B cell (primary cell): ENCODE results near the gene SLC9A9. TPM values are rescaled to one million over a fixed set of nuclear protein-coding genes. Genes with fewer than 3 reads are reported as not detected.

ENCODE experiments used
- ATAC-seq: fragments of 200-7000 bp; cut with Tn5 transposase; one replicate; pipeline ENCODE4 v1.10.0; 2021; ENCODE audit warnings: low read depth, mild to moderate bottlenecking, moderate number of reproducible peaks, moderate library complexity
- CTCF ChIA-PET: fragments of 350-600 bp; sonication (Branson Sonifier 250); formaldehyde crosslinking; loops from one replicate; lab custom pipeline; 2021; ENCODE audit warnings: antibody characterized with exemption, inconsistent platforms; lab: Charles Lee
- POLR2A ChIA-PET: fragments of 350-600 bp; sonication (Branson Sonifier 250); formaldehyde crosslinking; loops from one replicate; lab custom pipeline; 2021; ENCODE audit warnings: antibody characterized with exemption; lab: Charles Lee
- DNase-seq: peaks from one replicate; pipeline ENCODE4 v3.0.0; 2013
- H2AFZ ChIP-seq: 2 replicates; pipeline ENCODE4 v1.6.1; 2012; ENCODE audit warnings: mild to moderate bottlenecking, low read depth, low read length; ENCODE audit not compliant: insufficient read depth, poor library complexity, severe bottlenecking
- H3K27ac ChIP-seq, 2 donors: 1 replicate in 1 of 2; 2 replicates in 1 of 2; pipeline ENCODE4 v1.5.1; 2012 to 2013; ENCODE audit warnings: low read length in 2 of 2, mild to moderate bottlenecking in 2 of 2, moderate library complexity in 1 of 2
- H3K27me3 ChIP-seq, 4 experiments: fragments of 200-600 bp in 1 of 4; sonication (generic) in 1 of 4; replicated peaks in 1 of 4; 1 replicate in 2 of 4; 2 replicates in 2 of 4; pipeline versions ENCODE4 v1.6.1 to v1.7.0; 2013 to 2016; ENCODE audit warnings: low read length in 3 of 4, mild to moderate bottlenecking in 2 of 4, mixed read lengths in 1 of 4, moderate library complexity in 1 of 4; ENCODE audit not compliant: insufficient read depth in 4 of 4, control insufficient read depth in 3 of 4; ENCODE audit errors: control extremely low read depth in 1 of 4
- H3K36me3 ChIP-seq, 2 experiments: replicated peaks in 1 of 2; 1 replicate in 1 of 2; 2 replicates in 1 of 2; pipeline versions ENCODE4 v1.6.1 to v1.7.1; 2013; ENCODE audit warnings: low read length in 1 of 2; ENCODE audit not compliant: insufficient read depth in 2 of 2, control insufficient read depth in 1 of 2; ENCODE audit errors: control extremely low read depth in 1 of 2, extremely low read depth in 1 of 2
- H3K4me1 ChIP-seq, 2 donors: fragments of 200-600 bp in 1 of 2; sonication (generic) in 1 of 2; 1 replicate in 1 of 2; 2 replicates in 1 of 2; pipeline versions ENCODE4 v1.5.1 to v1.6.1; 2013 to 2017; ENCODE audit warnings: low read length in 2 of 2; ENCODE audit not compliant: control insufficient read depth in 2 of 2, insufficient read depth in 2 of 2
- H3K4me2 ChIP-seq: replicated peaks from 2 replicates; pipeline ENCODE3; 2012; ENCODE audit warnings: mild to moderate bottlenecking, low read depth, low read length; ENCODE audit not compliant: poor library complexity, severe bottlenecking
- H3K4me3 ChIP-seq, 5 experiments: fragments of 200-600 bp in 1 of 5; sonication (generic) in 1 of 5; 1 replicate in 3 of 5; 2 replicates in 2 of 5; pipeline versions ENCODE4 v1.5.1 to v1.7.0; 2011 to 2016; ENCODE audit warnings: low read length in 4 of 5, mild to moderate bottlenecking in 4 of 5, low read depth in 2 of 5, control low read depth in 1 of 5, moderate library complexity in 1 of 5; ENCODE audit not compliant: insufficient read depth in 1 of 5; ENCODE audit errors: control extremely low read depth in 1 of 5, extremely low read depth in 1 of 5
- H3K79me2 ChIP-seq: fragments of 200-600 bp; sonication (generic); one replicate; pipeline ENCODE4 v1.6.0; 2016; ENCODE audit warnings: low read length; ENCODE audit not compliant: control insufficient read depth, insufficient read depth
- H3K9ac ChIP-seq: fragments of 200-600 bp; sonication (generic); 2 replicates; pipeline ENCODE4 v1.6.1; 2017; ENCODE audit warnings: mild to moderate bottlenecking, low read length, moderate library complexity
- H3K9me3 ChIP-seq, 3 donors: one replicate each; pipeline versions ENCODE4 v1.6.1 to v1.7.1; 2013; ENCODE audit warnings: low read length in 2 of 3; ENCODE audit not compliant: control insufficient read depth in 2 of 3, insufficient read depth in 1 of 3; ENCODE audit errors: control extremely low read depth in 1 of 3
- H4K20me1 ChIP-seq: 2 replicates; pipeline ENCODE4 v1.6.0; 2012; ENCODE audit warnings: mild to moderate bottlenecking, low read length; ENCODE audit not compliant: insufficient read depth, control insufficient read depth, poor library complexity, severe bottlenecking
- H3K27ac Mint-ChIP-seq: one replicate; pipeline ENCODE4 v1.8.0; 2021; ENCODE audit warnings: mixed read lengths
- H3K27me3 Mint-ChIP-seq: one replicate; pipeline ENCODE4 v1.8.0; 2021; ENCODE audit warnings: mixed read lengths
- H3K4me1 Mint-ChIP-seq: one replicate; pipeline ENCODE4 v1.8.0; 2021; ENCODE audit warnings: mixed read lengths
- H3K4me3 Mint-ChIP-seq: one replicate; pipeline ENCODE4 v1.8.0; 2021; ENCODE audit warnings: mixed read lengths
- H3K9me3 Mint-ChIP-seq: one replicate; pipeline ENCODE4 v1.8.0; 2022; ENCODE audit warnings: mixed read lengths; ENCODE audit not compliant: insufficient read depth
- CTCF ChIP-seq: fragments of 200-600 bp; IDR thresholded peaks from one replicate; pipeline ENCODE4 v1.8.0; 2022; ENCODE audit warnings: antibody characterized with exemption, mild to moderate bottlenecking
- EZH2 ChIP-seq: IDR thresholded peaks from 2 replicates; pipeline ENCODE4 v1.6.1; 2012; ENCODE audit warnings: borderline replicate concordance, low read depth, mild to moderate bottlenecking, moderate library complexity, low read length; ENCODE audit not compliant: insufficient read depth, poor library complexity, severe bottlenecking
- WGBS: methylation state at CpG from one replicate; pipeline ENCODE4 v1.1.5; 2013; ENCODE audit warnings: missing lambda C conversion rate; ENCODE audit not compliant: insufficient coverage; 5-methylcytosine and 5-hydroxymethylcytosine counted together
- intact Hi-C: fragments of 100-400 bp; cut with micrococcal nuclease; formaldehyde crosslinking; loops from one replicate; pipeline ENCODE4 v1.10.0; 2022
- polyA plus RNA-seq: library from polyadenylated mRNA; depleted of rRNA; stranded (reverse); fragments of >200 nt; gene quantifications from 2 replicates; pipeline ENCODE4 v1.2.3, GENCODE V29; 2012
- total RNA-seq, 2 donors: library from RNA; stranded (reverse); fragments of 120-200 nt in 1 of 2; gene quantifications; 1 replicate in 1 of 2; 2 replicates in 1 of 2; pipeline versions ENCODE4 v1.2.3 to v1.2.4, GENCODE V29; 2013 to 2022

Gene SLC9A9
- total and polyA plus RNA-seq, 2 donors (not counting 1 experiment from before 2014, with no cell fraction given) = 7.7 to 17.3 TPM

- H3K4me3 Mint-ChIP-seq = no peak overlapping the region
- DNase-seq = no peak
- no peak for TF ChIP-seq CTCF
- TF ChIP-seq EZH2 = no peak
- Histone ChIP-seq H3K9ac (no peak overlapping the region), H3K9me3 (no peaks in the 10 kb centered on the region), H3K79me2 (no peaks in the 10 kb centered on the region), H3K4me3 (no peak overlapping the region), H4K20me1 (no peaks in the 10 kb centered on the region), H3K4me1 (no peaks in the 10 kb centered on the region), H2AFZ (no peak overlapping the region), H3K4me2 (no peak overlapping the region), H3K36me3 (no peaks in the 10 kb centered on the region), H3K27ac (no peak overlapping the region), H3K27me3 (no peaks in the 10 kb centered on the region)
- no peaks in the 10 kb centered on the region for H3K4me1 Mint-ChIP-seq
- no peaks in the 10 kb centered on the region for H3K27me3 Mint-ChIP-seq
- no peak for ATAC-seq
- ChIA-PET CTCF (no interaction called here), POLR2A (no interaction called here)
- no peak overlapping the region for H3K27ac Mint-ChIP-seq
- intact Hi-C loops = no loop called here
- H3K9me3 Mint-ChIP-seq = no peaks in the 10 kb centered on the region
Observed at GRCh38 chr3:143402602-143403001, 445.7 kb downstream of the SLC9A9 start.

- Mint-ChIP-seq H3K4me1 (no peaks in the 10 kb centered on the region), H3K9me3 (no peaks in the 10 kb centered on the region), H3K27ac (no peak overlapping the region), H3K4me3 (no peak overlapping the region), H3K27me3 (no peaks in the 10 kb centered on the region)
- H3K79me2 ChIP-seq = no peaks in the 10 kb centered on the region
- H3K27ac ChIP-seq = no peak overlapping the region
- POLR2A ChIA-PET = no interaction called here
- intact Hi-C loops = no loop called here
- H2AFZ ChIP-seq = no peak overlapping the region
- no peak for DNase-seq
- no peaks in the 10 kb centered on the region for H3K4me1 ChIP-seq
- no peak overlapping the region for H3K4me2 ChIP-seq
- TF ChIP-seq EZH2 (no peak), CTCF (no peak)
- no peaks in the 10 kb centered on the region for H3K27me3 ChIP-seq
- no peak overlapping the region for H3K9ac ChIP-seq
- H3K9me3 ChIP-seq = no peaks in the 10 kb centered on the region
- H4K20me1 ChIP-seq = no peaks in the 10 kb centered on the region
- ATAC-seq = no peak
- H3K4me3 ChIP-seq = no peak overlapping the region
- WGBS = no CpG with 5 or more reads among the region's 1 CpG
- CTCF ChIA-PET = no interaction called here
- no peaks in the 10 kb centered on the region for H3K36me3 ChIP-seq
Observed at GRCh38 chr3:143396790-143397189, 451.5 kb downstream of the SLC9A9 start.
